IMR-90 (cell line): ENCODE results near the gene NEDD4L. TPM values are rescaled to one million over a fixed set of nuclear protein-coding genes. Genes with fewer than 3 reads are reported as not detected.

Source experiments
- ATAC-seq: fragments of 200-7000 bp; cut with Tn5 transposase; 2 replicates; pipeline ENCODE4 v1.9.1; 2020; ENCODE audit warnings: low read depth, mild to moderate bottlenecking, moderate library complexity
- BruUV-seq: library from RNA; stranded (reverse); fragments of 400-500 nt; replicated peaks from 2 replicates; lab custom pipeline; 2021; lab: Mats Ljungman, UMichigan
- CTCF ChIA-PET: fragments of 300-600 bp; formaldehyde crosslinking; extraction: SDS; loops from one replicate; lab custom pipeline; 2021; ENCODE audit warnings: antibody characterized with exemption; lab: Yijun Ruan, JAX
- POLR2A ChIA-PET: fragments of 300-600 bp; sonication (Branson Sonifier 250); formaldehyde crosslinking; loops from one replicate; lab custom pipeline; 2022; ENCODE audit warnings: antibody characterized with exemption; ENCODE audit not compliant: unreplicated experiment; lab: Charles Lee
- DNase-seq: peaks from one replicate; pipeline ENCODE4 v3.0.0; 2013
- H2AFZ ChIP-seq: replicated peaks from 2 replicates; pipeline ENCODE3; 2013; ENCODE audit warnings: low read length, mild to moderate bottlenecking; ENCODE audit not compliant: poor library complexity
- H2AK5ac ChIP-seq: 2 replicates; pipeline ENCODE4 v1.6.1; 2013; ENCODE audit warnings: low read depth, low read length, inconsistent platforms
- H2AK9ac ChIP-seq: replicated peaks from 2 replicates; pipeline ENCODE3; 2013; ENCODE audit warnings: mild to moderate bottlenecking, low read depth, low read length, moderate library complexity; ENCODE audit not compliant: poor library complexity
- H2BK120ac ChIP-seq: 2 replicates; pipeline ENCODE4 v1.6.1; 2013; ENCODE audit warnings: low read depth, low read length, inconsistent platforms
- H2BK15ac ChIP-seq: 3 replicates; pipeline ENCODE4 v1.6.1; 2013; ENCODE audit warnings: low read depth, low read length, inconsistent platforms
- H2BK20ac ChIP-seq: 2 replicates; pipeline ENCODE4 v1.6.1; 2013; ENCODE audit warnings: low read depth, mild to moderate bottlenecking, inconsistent platforms, low read length, moderate library complexity
- H2BK5ac ChIP-seq: 2 replicates; pipeline ENCODE4 v1.6.1; 2013; ENCODE audit warnings: mild to moderate bottlenecking, low read depth, low read length, inconsistent platforms; ENCODE audit not compliant: poor library complexity, severe bottlenecking
- H3K14ac ChIP-seq: replicated peaks from 2 replicates; pipeline ENCODE4 v1.6.1; 2013; ENCODE audit warnings: low read depth, low read length, inconsistent platforms
- H3K18ac ChIP-seq: 2 replicates; pipeline ENCODE4 v1.6.1; 2013; ENCODE audit warnings: low read depth, low read length, control low read depth
- H3K23ac ChIP-seq: 2 replicates; pipeline ENCODE4 v1.6.1; 2013; ENCODE audit warnings: low read depth, low read length, inconsistent platforms
- H3K27ac ChIP-seq: 2 replicates; pipeline ENCODE4 v1.5.1; 2013; ENCODE audit warnings: mild to moderate bottlenecking, control low read depth, low read length; ENCODE audit not compliant: insufficient read depth
- H3K27me3 ChIP-seq: 2 replicates; pipeline ENCODE4 v1.6.1; 2013; ENCODE audit warnings: low read length; ENCODE audit not compliant: control insufficient read depth, insufficient read depth
- H3K36me3 ChIP-seq: 2 replicates; pipeline ENCODE4 v1.6.1; 2013; ENCODE audit warnings: low read length, mixed read lengths; ENCODE audit not compliant: control insufficient read depth, insufficient read depth
- H3K4ac ChIP-seq: 2 replicates; pipeline ENCODE4 v1.6.1; 2013; ENCODE audit warnings: low read depth, low read length, inconsistent platforms
- H3K4me1 ChIP-seq: 2 replicates; pipeline ENCODE4 v1.6.1; 2013; ENCODE audit warnings: low read length, mixed read lengths; ENCODE audit not compliant: control insufficient read depth, insufficient read depth
- H3K4me2 ChIP-seq: 2 replicates; pipeline ENCODE4 v1.6.1; 2013; ENCODE audit warnings: low read depth, mild to moderate bottlenecking, control low read depth, low read length, moderate library complexity
- H3K4me3 ChIP-seq: 2 replicates; pipeline ENCODE4 v1.5.1; 2013; ENCODE audit warnings: low read depth, mild to moderate bottlenecking, control low read depth, low read length, moderate library complexity; ENCODE audit not compliant: insufficient read depth
- H3K56ac ChIP-seq: 2 replicates; pipeline ENCODE4 v1.6.1; 2013; ENCODE audit warnings: low read length, inconsistent platforms; ENCODE audit not compliant: insufficient read depth; ENCODE audit errors: extremely low read depth
- H3K79me1 ChIP-seq, 2 experiments: 2 replicates each; pipeline ENCODE4 v1.6.1; 2013; ENCODE audit warnings: low read length in 2 of 2, inconsistent platforms in 1 of 2, low read depth in 1 of 2
- H3K9ac ChIP-seq: 2 replicates; pipeline ENCODE4 v1.6.1; 2013; ENCODE audit warnings: low read depth, low read length, control low read depth
- H3K9me1 ChIP-seq: 2 replicates; pipeline ENCODE4 v1.6.1; 2013; ENCODE audit warnings: low read length, inconsistent platforms; ENCODE audit not compliant: insufficient read depth
- H3K9me3 ChIP-seq: 2 replicates; pipeline ENCODE4 v1.6.1; 2013; ENCODE audit warnings: low read length; ENCODE audit not compliant: control insufficient read depth, insufficient read depth
- H4K20me1 ChIP-seq: 2 replicates; pipeline ENCODE4 v1.6.1; 2013; ENCODE audit warnings: low read length, inconsistent platforms; ENCODE audit not compliant: insufficient read depth
- H4K5ac ChIP-seq: 2 replicates; pipeline ENCODE4 v1.6.1; 2013; ENCODE audit warnings: mild to moderate bottlenecking, low read depth, low read length, control low read depth
- H4K8ac ChIP-seq, 2 experiments: 2 replicates each; pipeline ENCODE4 v1.6.1; 2013; ENCODE audit warnings: low read depth in 2 of 2, low read length in 2 of 2, control low read depth in 1 of 2, inconsistent platforms in 1 of 2
- H4K91ac ChIP-seq: 2 replicates; pipeline ENCODE4 v1.6.1; 2013; ENCODE audit warnings: low read depth, low read length, inconsistent platforms; ENCODE audit not compliant: insufficient read depth
- BHLHE40 ChIP-seq: fragments of 150-350 bp; IDR thresholded peaks from 2 replicates; pipeline ENCODE4 v1.6.1; 2016; ENCODE audit warnings: mild to moderate bottlenecking, low read depth, low read length
- CEBPB ChIP-seq: IDR thresholded peaks from 2 replicates; pipeline ENCODE4 v1.6.1; 2012; ENCODE audit warnings: low read depth, low read length, improper control_type of control experiment
- CHD1 ChIP-seq: IDR thresholded peaks from 2 replicates; pipeline ENCODE4 v1.6.1; 2012; ENCODE audit warnings: low read depth, low read length, improper control_type of control experiment
- FOS ChIP-seq: fragments of 150-350 bp; IDR thresholded peaks from 2 replicates; pipeline ENCODE4 v1.6.1; 2016; ENCODE audit warnings: low read depth, low read length
- MAFK ChIP-seq: IDR thresholded peaks from 2 replicates; pipeline ENCODE4 v1.6.1; 2012; ENCODE audit warnings: low read depth, low read length, improper control_type of control experiment
- MAZ ChIP-seq: IDR thresholded peaks from 2 replicates; pipeline ENCODE4 v1.6.1; 2012; ENCODE audit warnings: low read depth, mild to moderate bottlenecking, low read length, improper control_type of control experiment, moderate library complexity, borderline replicate concordance
- MXI1 ChIP-seq: IDR thresholded peaks from 2 replicates; pipeline ENCODE4 v1.6.1; 2012; ENCODE audit warnings: low read depth, mild to moderate bottlenecking, low read length, moderate library complexity, borderline replicate concordance
- NFE2L2 ChIP-seq: fragments of 150-350 bp; IDR thresholded peaks from 2 replicates; pipeline ENCODE4 v1.6.1; 2016; ENCODE audit warnings: low read depth, mild to moderate bottlenecking, low read length
- POLR2A ChIP-seq: IDR thresholded peaks from 2 replicates; pipeline ENCODE4 v1.6.1; 2012; ENCODE audit warnings: mild to moderate bottlenecking, low read depth, low read length
- RAD21 ChIP-seq: IDR thresholded peaks from 2 replicates; pipeline ENCODE4 v1.6.1; 2012; ENCODE audit warnings: low read length, improper control_type of control experiment
- RCOR1 ChIP-seq: IDR thresholded peaks from 2 replicates; pipeline ENCODE4 v1.6.1; 2012; ENCODE audit warnings: mild to moderate bottlenecking, low read length, improper control_type of control experiment; ENCODE audit not compliant: insufficient replicate concordance
- RFX5 ChIP-seq: IDR thresholded peaks from 2 replicates; pipeline ENCODE4 v1.8.0; 2012; ENCODE audit warnings: low read depth, mild to moderate bottlenecking, low read length, moderate library complexity
- SMC3 ChIP-seq: fragments of 150-350 bp; IDR thresholded peaks from 2 replicates; pipeline ENCODE4 v1.6.1; 2016; ENCODE audit warnings: low read depth, mild to moderate bottlenecking, antibody characterized with exemption, low read length, moderate library complexity
- WGBS, 2 experiments: methylation state at CpG; one replicate each; pipeline versions ENCODE4 v1.1.5 to v1.1.7; 2013; ENCODE audit warnings: missing lambda C conversion rate in 2 of 2; ENCODE audit not compliant: insufficient read length in 1 of 2; ENCODE audit errors: extremely low coverage in 2 of 2; 5-methylcytosine and 5-hydroxymethylcytosine counted together
- dilution Hi-C: fragments of 300-500 bp; cut with HindIII; formaldehyde crosslinking; loops from one replicate; pipeline ENCODE4 v1.14.3; 2018; ENCODE audit warnings: low sequenced_read_pairs; ENCODE audit not compliant: unreplicated experiment
- in situ Hi-C: fragments of 300-500 bp; cut with MboI; formaldehyde crosslinking; loops from 3 replicates; pipeline ENCODE4 v1.14.3; 2019; ENCODE audit warnings: low sequenced_read_pairs, inconsistent platforms, mixed read lengths
- intact Hi-C: fragments of 100-400 bp; cut with micrococcal nuclease; formaldehyde crosslinking; loops from 2 replicates; pipeline ENCODE4 v1.10.0; 2022
- polyA plus RNA-seq, 3 experiments: library from polyadenylated mRNA; depleted of rRNA; stranded (reverse); fragments of >200 nt; gene quantifications; 2 replicates each; pipeline ENCODE4 v1.2.3, GENCODE V29; 2012; ENCODE audit warnings: low replicate concordance in 1 of 3
- total RNA-seq: library from RNA; depleted of rRNA; stranded (reverse); fragments of >200 nt; gene quantifications from 2 replicates; pipeline ENCODE4 v1.2.3, GENCODE V29; 2012
- TF ChIP-seq, protein P1 (sequence below): fragments of 150-350 bp; IDR thresholded peaks from 2 replicates; pipeline ENCODE4 v1.6.1; 2016; ENCODE audit warnings: low read depth, mild to moderate bottlenecking, low read length, moderate library complexity, borderline replicate concordance
- TF ChIP-seq, protein P2 (sequence below): fragments of 150-350 bp; IDR thresholded peaks from 2 replicates; pipeline ENCODE4 v1.6.1; 2017; ENCODE audit warnings: mild to moderate bottlenecking, antibody characterized with exemption, low read length, low read depth
- TF ChIP-seq, protein P3 (sequence below): conservative IDR thresholded peaks from 2 replicates; pipeline ENCODE4 v1.5.1; 2012; ENCODE audit warnings: mild to moderate bottlenecking, low read depth, low read length, improper control_type of control experiment

Gene NEDD4L
- total and polyA plus RNA-seq, 2 of the 4 experiments (the other 2 are of a cell fraction): 10.0 to 10.9 TPM

DNA sequence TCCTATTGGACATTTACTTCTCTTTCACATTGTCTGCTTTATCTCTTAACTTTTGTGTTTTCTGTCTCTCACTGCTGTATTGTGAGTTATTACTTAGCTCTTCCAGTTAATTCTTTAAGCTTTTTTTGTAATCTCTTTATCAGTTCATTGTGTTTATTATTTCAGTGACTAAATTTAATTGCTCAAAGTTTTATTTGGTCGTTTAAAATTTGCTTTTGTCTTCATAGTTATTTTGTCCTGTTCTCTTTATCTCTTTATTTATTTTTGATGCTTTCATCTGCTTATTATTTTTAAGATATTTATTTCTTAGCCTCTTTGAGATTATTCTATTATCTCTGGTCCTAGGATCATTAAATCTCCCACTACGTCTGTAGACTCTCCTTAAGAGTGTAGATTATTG, 316.3 kb downstream of the NEDD4L start:
- dilution Hi-C loops: no loop called here
- DNase-seq (no peak), ATAC-seq (no peak)
- Histone ChIP-seq H2BK5ac (no peak overlapping the region), H3K4me1 (peaks cover 16% of the 10 kb centered on the region), H3K4me2 (no peak overlapping the region), H4K20me1 (no peaks in the 10 kb centered on the region), H3K18ac (no peak overlapping the region), H3K9me1 (peaks cover 11% of the 10 kb centered on the region), H3K79me1 (no peaks in the 10 kb centered on the region), H3K9me3 (no peaks in the 10 kb centered on the region), H3K4ac (no peak overlapping the region), H3K27me3 (no peaks in the 10 kb centered on the region), H3K23ac (no peak overlapping the region), H3K36me3 (no peaks in the 10 kb centered on the region), H4K8ac (no peak overlapping the region), H2BK120ac (no peak overlapping the region), H3K56ac (no peak overlapping the region), H2BK20ac (no peak overlapping the region), H3K27ac (no peak overlapping the region), H2AK5ac (no peak overlapping the region), H3K14ac (no peak overlapping the region), H2AFZ (no peak overlapping the region), H2BK15ac (no peak overlapping the region), H4K5ac (no peak overlapping the region), H3K9ac (no peak overlapping the region), H2AK9ac (no peak overlapping the region), H3K4me3 (no peak overlapping the region), H4K91ac (no peak overlapping the region)
- no CpG with 5 or more reads among the region's 2 CpGs for WGBS, 2 experiments
- POLR2A ChIA-PET: no interaction called here
- CTCF ChIA-PET: interaction anchor here (0.8 to 1.2 kb wide), 2 partner anchors 13 to 25 kb away, joined by 3 to 4 read pairs; no protein-coding TSS in a partner anchor
- intact Hi-C loops: no loop called here
- TF ChIP-seq MAZ (no peak), SMC3 (no peak), MXI1 (no peak), CHD1 (no peak), POLR2A (no peak), FOS (no peak), RAD21 (no peak), RFX5 (no peak), NFE2L2 (no peak), RCOR1 (no peak), MAFK (no peak), CEBPB (no peak), BHLHE40 (no peak)
- TF ChIP-seq, protein P1, sequence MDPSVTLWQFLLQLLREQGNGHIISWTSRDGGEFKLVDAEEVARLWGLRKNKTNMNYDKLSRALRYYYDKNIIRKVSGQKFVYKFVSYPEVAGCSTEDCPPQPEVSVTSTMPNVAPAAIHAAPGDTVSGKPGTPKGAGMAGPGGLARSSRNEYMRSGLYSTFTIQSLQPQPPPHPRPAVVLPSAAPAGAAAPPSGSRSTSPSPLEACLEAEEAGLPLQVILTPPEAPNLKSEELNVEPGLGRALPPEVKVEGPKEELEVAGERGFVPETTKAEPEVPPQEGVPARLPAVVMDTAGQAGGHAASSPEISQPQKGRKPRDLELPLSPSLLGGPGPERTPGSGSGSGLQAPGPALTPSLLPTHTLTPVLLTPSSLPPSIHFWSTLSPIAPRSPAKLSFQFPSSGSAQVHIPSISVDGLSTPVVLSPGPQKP: no peak
- TF ChIP-seq, protein P2, sequence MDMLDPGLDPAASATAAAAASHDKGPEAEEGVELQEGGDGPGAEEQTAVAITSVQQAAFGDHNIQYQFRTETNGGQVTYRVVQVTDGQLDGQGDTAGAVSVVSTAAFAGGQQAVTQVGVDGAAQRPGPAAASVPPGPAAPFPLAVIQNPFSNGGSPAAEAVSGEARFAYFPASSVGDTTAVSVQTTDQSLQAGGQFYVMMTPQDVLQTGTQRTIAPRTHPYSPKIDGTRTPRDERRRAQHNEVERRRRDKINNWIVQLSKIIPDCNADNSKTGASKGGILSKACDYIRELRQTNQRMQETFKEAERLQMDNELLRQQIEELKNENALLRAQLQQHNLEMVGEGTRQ: no peak
- TF ChIP-seq, protein P3, sequence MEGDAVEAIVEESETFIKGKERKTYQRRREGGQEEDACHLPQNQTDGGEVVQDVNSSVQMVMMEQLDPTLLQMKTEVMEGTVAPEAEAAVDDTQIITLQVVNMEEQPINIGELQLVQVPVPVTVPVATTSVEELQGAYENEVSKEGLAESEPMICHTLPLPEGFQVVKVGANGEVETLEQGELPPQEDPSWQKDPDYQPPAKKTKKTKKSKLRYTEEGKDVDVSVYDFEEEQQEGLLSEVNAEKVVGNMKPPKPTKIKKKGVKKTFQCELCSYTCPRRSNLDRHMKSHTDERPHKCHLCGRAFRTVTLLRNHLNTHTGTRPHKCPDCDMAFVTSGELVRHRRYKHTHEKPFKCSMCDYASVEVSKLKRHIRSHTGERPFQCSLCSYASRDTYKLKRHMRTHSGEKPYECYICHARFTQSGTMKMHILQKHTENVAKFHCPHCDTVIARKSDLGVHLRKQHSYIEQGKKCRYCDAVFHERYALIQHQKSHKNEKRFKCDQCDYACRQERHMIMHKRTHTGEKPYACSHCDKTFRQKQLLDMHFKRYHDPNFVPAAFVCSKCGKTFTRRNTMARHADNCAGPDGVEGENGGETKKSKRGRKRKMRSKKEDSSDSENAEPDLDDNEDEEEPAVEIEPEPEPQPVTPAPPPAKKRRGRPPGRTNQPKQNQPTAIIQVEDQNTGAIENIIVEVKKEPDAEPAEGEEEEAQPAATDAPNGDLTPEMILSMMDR: no peak
- BruUV-seq: no TSS peak
- in situ Hi-C loops: no loop called here
